ENCODE measurements around the gene ACP7. TPM values are rescaled to one million over a fixed set of nuclear protein-coding genes. Genes with fewer than 3 reads are reported as not detected.

Gene ACP7
- total and polyA plus RNA-seq, 9 of the 15 experiments (the other 6 are each of a cell fraction or from before 2014, with no cell fraction given), result not detected

- Histone ChIP-seq H3K9ac (ENCODE audit: insufficient read depth in 1 of 2, low read depth in 2 of 2, low read length in 2 of 2) (peak overlapping the region in 1 of 2 experiments; percentile 82; a peak in 2 of 4 replicates), H3K9me3 (replicated peaks; ENCODE audit: control insufficient read depth, insufficient read depth, low read depth, low read length) (no peaks in the 10 kb centered on the region), H3K4me1 (replicated peaks in 1 of 2; ENCODE audit: control insufficient read depth in 2 of 2, insufficient read depth in 2 of 2, low read length in 2 of 2) (peaks cover 21 to 63% of the 10 kb centered on the region in 2 experiments), H3K79me2 (ENCODE audit: control insufficient read depth, insufficient read depth, low read length) (peaks cover 80% of the 10 kb centered on the region), H2AFZ (ENCODE audit: low read depth, low read length) (no peak overlapping the region), H3K9me1 (ENCODE audit: control insufficient read depth, insufficient read depth, low read length) (peaks cover 8% of the 10 kb centered on the region), H3K4me3 (no peak overlapping the region), H4K20me1 (replicated peaks; ENCODE audit: control insufficient read depth, insufficient read depth, low read length) (peaks cover 48% of the 10 kb centered on the region), H3K36me3 (ENCODE audit: control insufficient read depth, insufficient read depth, low read length) (0 out of 3 replicates have a peak, but pooled peaks cover 2% of the 10 kb centered on the region), H3K27me3 (ENCODE audit: control insufficient read depth in 2 of 2, insufficient read depth in 2 of 2, low read length in 2 of 2) (no peaks in the 10 kb centered on the region), H3K4me2 (ENCODE audit: insufficient read depth, low read length) (no peak overlapping the region), H3K27ac (ENCODE audit: extremely low read depth, low read depth, low read length) (no peak overlapping the region)
- ATAC-seq (no peak), FAIRE-seq (no peak), DNase-seq (ENCODE audit: extremely low read depth in 1 of 4, low spot score in 3 of 4) (no peak)
- CTCF ChIA-PET (ENCODE audit: low intra/inter-chr PET ratio), result no interaction called here
- POLR2A ChIA-PET, result interaction anchor here (1.2 kb wide), 1 partner anchor 295 kb away, joined by 3 read pairs; the partner anchor contains the start of gene RPS16
- in situ Hi-C loops (cut with MboI), result no loop called here
- TF ChIP-seq ARID3A (IDR thresholded peaks at IDR 0.05; ENCODE audit: borderline replicate concordance, low read depth, low read length), result no peak
- TF ChIP-seq SMARCE1 (IDR thresholded peaks at IDR 0.05), result no peak
- TF ChIP-seq COPS2 (conservative IDR thresholded peaks at IDR 0.05), result no peak
- TF ChIP-seq ELK3 (CRISPR knock-in tag; IDR thresholded peaks at IDR 0.05), result no peak
- no TSS peak for BruUV-seq (replicated peaks)
- intact Hi-C loops (cut with micrococcal nuclease), result no loop called here
- WGBS (ENCODE audit: insufficient coverage, low coverage, missing lambda C conversion rate), result 76% methylated on average over 5 of the region's 5 CpGs
Measured at GRCh38 chr19:39140594-39140993, 56.4 kb downstream of the ACP7 start.

All from K562 (cell line).